Measurements from ENCODE around the gene TMEM167B.

DNA sequence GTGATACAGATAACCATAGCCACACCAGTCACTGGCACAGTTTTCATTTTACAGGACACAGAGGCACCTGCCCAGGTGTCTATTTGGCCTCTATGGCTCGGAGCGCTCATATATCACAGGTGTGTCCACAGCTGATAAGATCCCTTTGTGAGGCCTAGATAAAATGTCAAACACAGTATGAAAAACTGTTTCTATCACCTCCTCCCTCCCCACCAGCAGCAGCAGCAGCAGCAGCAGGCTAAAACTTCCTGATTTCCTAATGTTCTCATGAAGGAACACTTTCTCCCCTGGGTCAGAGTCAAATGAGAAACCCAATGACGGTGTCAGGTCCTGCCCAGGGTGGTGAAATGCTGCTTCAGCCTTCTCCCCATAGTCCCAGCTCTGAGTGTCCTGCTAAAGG lies 47.8 kb downstream of the TMEM167B start:
- TF ChIP-seq, protein P1, sequence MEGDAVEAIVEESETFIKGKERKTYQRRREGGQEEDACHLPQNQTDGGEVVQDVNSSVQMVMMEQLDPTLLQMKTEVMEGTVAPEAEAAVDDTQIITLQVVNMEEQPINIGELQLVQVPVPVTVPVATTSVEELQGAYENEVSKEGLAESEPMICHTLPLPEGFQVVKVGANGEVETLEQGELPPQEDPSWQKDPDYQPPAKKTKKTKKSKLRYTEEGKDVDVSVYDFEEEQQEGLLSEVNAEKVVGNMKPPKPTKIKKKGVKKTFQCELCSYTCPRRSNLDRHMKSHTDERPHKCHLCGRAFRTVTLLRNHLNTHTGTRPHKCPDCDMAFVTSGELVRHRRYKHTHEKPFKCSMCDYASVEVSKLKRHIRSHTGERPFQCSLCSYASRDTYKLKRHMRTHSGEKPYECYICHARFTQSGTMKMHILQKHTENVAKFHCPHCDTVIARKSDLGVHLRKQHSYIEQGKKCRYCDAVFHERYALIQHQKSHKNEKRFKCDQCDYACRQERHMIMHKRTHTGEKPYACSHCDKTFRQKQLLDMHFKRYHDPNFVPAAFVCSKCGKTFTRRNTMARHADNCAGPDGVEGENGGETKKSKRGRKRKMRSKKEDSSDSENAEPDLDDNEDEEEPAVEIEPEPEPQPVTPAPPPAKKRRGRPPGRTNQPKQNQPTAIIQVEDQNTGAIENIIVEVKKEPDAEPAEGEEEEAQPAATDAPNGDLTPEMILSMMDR (IDR thresholded peaks at IDR 0.05): no peak
- no peak for TF ChIP-seq EZH2 (IDR thresholded peaks at IDR 0.05)
